ENCODE data around the gene PHAX. TPM values are rescaled to one million over a fixed set of nuclear protein-coding genes. Genes with fewer than 3 reads are reported as not detected.
A peak's percentile ranks its signal among the peaks of the same experiment; 100 is the strongest.

PHAX gene
- total RNA-seq, 6 experiments from 2014 or later = 11.0 to 24.6 (median 19.4) TPM

GRCh38 chr5:126589536-126590297, 11.0 kb upstream of the PHAX start:
- Histone ChIP-seq H3K36me3 (peaks cover 0 to 25% (median 0%) of the 10 kb centered on the region in 4 donors), H3K27me3 (no peaks in the 10 kb centered on the region), H3K27ac (no peak overlapping the region), H3K4me1 (peaks cover 0 to 25% (median 7%) of the 10 kb centered on the region in 4 donors), H3K9me3 (no peaks in the 10 kb centered on the region), H3K4me3 (no peak overlapping the region)
- intact Hi-C loops (cut with DNase I) = no loop called here
- no peak for DNase-seq
- 97% methylated on average over 11 of the region's 28 CpGs for WGBS (ENCODE audit: insufficient coverage, low coverage, low lambda C conversion rate, missing lambda C conversion rate)
- ATAC-seq = no peak
- no peak for TF ChIP-seq POLR2A (IDR thresholded peaks at IDR 0.05)
- TF ChIP-seq CTCF (IDR thresholded peaks at IDR 0.05) = no peak

- Histone ChIP-seq H3K4me3 (no peak overlapping the region), H3K4me1 (peaks cover 0 to 31% (median 7%) of the 10 kb centered on the region in 4 donors), H3K36me3 (peaks cover 0 to 19% (median 0%) of the 10 kb centered on the region in 4 donors), H3K9me3 (no peaks in the 10 kb centered on the region), H3K27ac (no peak overlapping the region), H3K27me3 (no peaks in the 10 kb centered on the region)
- DNase-seq (no peak), ATAC-seq (no peak)
- TF ChIP-seq POLR2A (IDR thresholded peaks at IDR 0.05) (no peak), CTCF (IDR thresholded peaks at IDR 0.05) (no peak)
- intact Hi-C loops (cut with DNase I) = no loop called here
- 100% methylated on average over 1 of the region's 1 CpG for WGBS (ENCODE audit: insufficient coverage, low coverage, low lambda C conversion rate, missing lambda C conversion rate)
Measured at GRCh38 chr5:126591549-126591948, 9.2 kb upstream of the PHAX start.

GRCh38 chr5:126594748-126595485, 5.8 kb upstream of the PHAX start, which contains the start of gene ALDH7A1:
TSS of gene ALDH7A1 (minus strand) at chr5:126595219. CDS start at chr5:126595198, 21 bp downstream.
- TF ChIP-seq POLR2A (IDR thresholded peaks at IDR 0.05) (peak; percentile 91), CTCF (IDR thresholded peaks at IDR 0.05) (peak; percentile 37 to 57 (median 46))
- peak; percentile 95 to 99 (median 96) for ATAC-seq
- H3K36me3 ChIP-seq = peaks cover 0 to 17% (median 0%) of the 10 kb centered on the region in 4 donors
- H3K4me1 ChIP-seq = peaks cover 0 to 15% (median 3%) of the 10 kb centered on the region in 4 donors
- intact Hi-C loops (cut with DNase I) = no loop called here
- peak within 1 kb of the TSS; percentile 47 to 69 (median 63) for H3K4me3 ChIP-seq
- peak; percentile 95 to 98 (median 96) for DNase-seq
- 0% methylated on average over 22 of the region's 44 CpGs for WGBS (ENCODE audit: insufficient coverage, low coverage, low lambda C conversion rate, missing lambda C conversion rate)
- no peaks in the 10 kb centered on the region for H3K9me3 ChIP-seq
- no peaks in the 10 kb centered on the region for H3K27me3 ChIP-seq
- H3K27ac ChIP-seq = peak within 1 kb of the TSS; percentile 9 to 83 (median 71)

- DNase-seq (no peak), ATAC-seq (no peak)
- Histone ChIP-seq H3K27me3 (no peaks in the 10 kb centered on the region), H3K36me3 (peaks cover 0 to 14% (median 0%) of the 10 kb centered on the region in 4 donors), H3K4me3 (peak overlapping the region; percentile 47 to 69 (median 63)), H3K4me1 (peaks cover 0 to 19% (median 3%) of the 10 kb centered on the region in 4 donors), H3K27ac (peak overlapping the region in 2 of 3 donors; percentile 57 to 71), H3K9me3 (no peaks in the 10 kb centered on the region)
- intact Hi-C loops (cut with DNase I) = no loop called here
- TF ChIP-seq POLR2A (IDR thresholded peaks at IDR 0.05) = no peak
- TF ChIP-seq CTCF (IDR thresholded peaks at IDR 0.05) = no peak
- WGBS (ENCODE audit: insufficient coverage, low coverage, low lambda C conversion rate, missing lambda C conversion rate) = 3% methylated on average over 5 of the region's 22 CpGs
Measured at GRCh38 chr5:126595486-126596083, 5.2 kb upstream of the PHAX start.

Measured in right lobe of liver (tissue), 6 donors.